BLaER1 treated with 17β-estradiol and CSF1 and Interleukin-3, amounts not matched to agents 10 nM and 100 nM (cell line): ENCODE data around the gene EXOC6.

Source experiments
- H3K27ac ChIP-seq, 11 experiments: shearing (Covaris generic); formaldehyde crosslinking; 2 replicates each; pipeline ENCODE4 v1.8.1; 2022
- H3K27me3 ChIP-seq, 11 experiments: shearing (Covaris generic); formaldehyde crosslinking; 2 replicates each; pipeline ENCODE4 v1.8.1; 2022
- H3K36me3 ChIP-seq, 11 experiments: shearing (Covaris generic); formaldehyde crosslinking; 2 replicates each; pipeline ENCODE4 v1.8.1; 2022
- H3K4me1 ChIP-seq, 10 experiments: shearing (Covaris generic); formaldehyde crosslinking; 2 replicates each; pipeline ENCODE4 v1.8.1; 2022
- H3K4me2 ChIP-seq, 11 experiments: shearing (Covaris generic); formaldehyde crosslinking; 2 replicates each; pipeline ENCODE4 v1.8.1; 2022
- H3K4me3 ChIP-seq, 10 experiments: shearing (Covaris generic); formaldehyde crosslinking; 2 replicates each; pipeline ENCODE4 v1.8.1; 2022
- H3K9ac ChIP-seq, 11 experiments: shearing (Covaris generic); formaldehyde crosslinking; 2 replicates each; pipeline ENCODE4 v1.8.1; 2022
- H3K9me3 ChIP-seq, 11 experiments: shearing (Covaris generic); formaldehyde crosslinking; replicated peaks in 1 of 11; 2 replicates each; pipeline ENCODE4 v1.8.1; 2022
- H4K20me1 ChIP-seq, 11 experiments: shearing (Covaris generic); formaldehyde crosslinking; 2 replicates each; pipeline ENCODE4 v1.8.1; 2022
- Cebpa-rat ChIP-seq, 11 experiments: shearing (Covaris generic); IDR thresholded peaks; 2 replicates each; pipeline ENCODE4 v1.8.1; 2022

EXOC6 gene

GRCh38 chr10:92813979-92814378 is 34.3 kb upstream of the EXOC6 start:
- Histone ChIP-seq H3K9me3 (no peaks in the 10 kb centered on the region), H3K36me3 (no peaks in the 10 kb centered on the region), H3K4me3 (no peak overlapping the region), H3K27ac (no peak overlapping the region), H4K20me1 (no peaks in the 10 kb centered on the region), H3K4me1 (peaks cover 0 to 12% (median 3%) of the 10 kb centered on the region in 10 experiments; a peak in 6 of 20 replicates), H3K9ac (no peak overlapping the region), H3K27me3 (no peaks in the 10 kb centered on the region), H3K4me2 (no peak overlapping the region)
- TF ChIP-seq Cebpa-rat (IDR thresholded peaks at IDR 0.05) = no peak

DNA sequence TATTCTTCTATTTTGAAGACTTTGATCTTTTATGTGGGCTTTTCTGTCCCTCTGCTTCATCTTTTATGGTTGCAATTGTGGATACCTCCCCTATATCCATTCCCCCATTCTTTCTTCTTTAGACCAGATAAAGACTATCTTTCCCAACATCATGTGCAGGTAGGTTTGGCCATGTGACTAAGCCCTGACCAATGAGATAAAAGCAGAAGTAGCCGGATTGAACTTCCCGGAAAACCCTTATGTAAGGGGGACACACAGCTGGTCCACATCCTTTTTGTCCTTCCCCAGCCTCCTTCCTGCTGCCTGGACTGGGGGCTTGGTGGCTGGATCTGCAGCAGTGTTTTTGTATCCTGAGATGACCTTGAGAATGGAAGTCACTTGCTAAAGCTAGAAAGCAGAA is 33.5 kb upstream of the EXOC6 start:
- Histone ChIP-seq H3K4me2 (no peak overlapping the region), H3K27me3 (no peaks in the 10 kb centered on the region), H3K27ac (no peak overlapping the region), H3K9me3 (no peaks in the 10 kb centered on the region), H3K36me3 (no peaks in the 10 kb centered on the region), H4K20me1 (no peaks in the 10 kb centered on the region), H3K4me3 (no peak overlapping the region), H3K4me1 (peaks cover 0 to 6% (median 0%) of the 10 kb centered on the region in 10 experiments; a peak in 4 of 20 replicates), H3K9ac (no peak overlapping the region)
- no peak for TF ChIP-seq Cebpa-rat (IDR thresholded peaks at IDR 0.05)

GRCh38 chr10:92816091-92816531 is 32.2 kb upstream of the EXOC6 start:
- Histone ChIP-seq H3K4me1 (peaks cover 0 to 7% (median 0%) of the 10 kb centered on the region in 10 experiments; a peak in 1 of 20 replicates), H4K20me1 (no peaks in the 10 kb centered on the region), H3K4me3 (no peak overlapping the region), H3K36me3 (no peaks in the 10 kb centered on the region), H3K27me3 (no peaks in the 10 kb centered on the region), H3K9me3 (peaks cover 0 to 5% (median 1%) of the 10 kb centered on the region in 11 experiments; a peak in 7 of 22 replicates), H3K9ac (no peak overlapping the region), H3K27ac (no peak overlapping the region), H3K4me2 (no peak overlapping the region)
- TF ChIP-seq Cebpa-rat (IDR thresholded peaks at IDR 0.05) = no peak

GRCh38 chr10:92822060-92822634 is 26.2 kb upstream of the EXOC6 start:
- Histone ChIP-seq H3K36me3 (no peaks in the 10 kb centered on the region), H3K4me3 (no peak overlapping the region), H3K27me3 (no peaks in the 10 kb centered on the region), H3K9me3 (peaks cover 0 to 12% (median 6%) of the 10 kb centered on the region in 11 experiments; a peak in 8 of 22 replicates), H4K20me1 (no peaks in the 10 kb centered on the region), H3K4me1 (peaks cover 7 to 39% (median 20%) of the 10 kb centered on the region in 10 experiments; a peak in 18 of 20 replicates), H3K9ac (peak overlapping the region in 8 of 11 experiments; percentile 7 to 59 (median 40); a peak in 7 of 22 replicates), H3K27ac (peak overlapping the region; percentile 30 to 79 (median 72); a peak in 20 of 22 replicates), H3K4me2 (peak overlapping the region in 10 of 11 experiments; percentile 32 to 87 (median 66); a peak in 20 of 22 replicates)
- no peak for TF ChIP-seq Cebpa-rat (IDR thresholded peaks at IDR 0.05)

GRCh38 chr10:92822964-92823363 is 25.4 kb upstream of the EXOC6 start:
- Histone ChIP-seq H3K36me3 (no peaks in the 10 kb centered on the region), H3K9me3 (peaks cover 0 to 12% (median 6%) of the 10 kb centered on the region in 11 experiments; a peak in 8 of 22 replicates), H3K27me3 (no peaks in the 10 kb centered on the region), H3K4me2 (peak overlapping the region in 7 of 11 experiments; percentile 41 to 87 (median 73); a peak in 14 of 22 replicates), H3K4me3 (no peak overlapping the region), H4K20me1 (no peaks in the 10 kb centered on the region), H3K4me1 (peaks cover 7 to 39% (median 20%) of the 10 kb centered on the region in 10 experiments; a peak in 18 of 20 replicates), H3K9ac (peak overlapping the region in 1 of 11 experiments; percentile 59; a peak in 2 of 22 replicates), H3K27ac (peak overlapping the region in 8 of 11 experiments; percentile 52 to 79 (median 73); a peak in 11 of 22 replicates)
- no peak for TF ChIP-seq Cebpa-rat (IDR thresholded peaks at IDR 0.05)

DNA sequence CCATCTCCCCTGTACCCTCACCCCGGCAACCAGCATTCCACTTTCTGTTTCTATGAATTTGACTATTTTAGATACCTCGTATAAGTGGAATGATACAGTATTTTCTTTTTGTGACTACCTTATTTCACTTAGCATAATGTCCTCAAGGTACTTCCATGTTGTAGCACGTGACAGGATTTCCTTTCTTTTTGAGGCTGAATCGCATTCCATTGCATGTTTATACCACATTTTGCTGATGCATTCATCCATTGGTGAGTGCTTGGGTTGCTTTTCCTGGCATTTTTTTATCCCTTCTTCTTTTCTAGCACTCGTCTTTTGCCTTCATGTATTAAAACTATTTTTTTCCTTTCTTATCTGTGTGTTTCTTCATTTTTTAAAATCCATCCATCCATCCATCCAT is 22.3 kb upstream of the EXOC6 start:
- no peaks in the 10 kb centered on the region for H3K27me3 ChIP-seq
- no peak overlapping the region for H3K9ac ChIP-seq
- H3K9me3 ChIP-seq = peaks cover 0 to 7% (median 5%) of the 10 kb centered on the region in 11 experiments; a peak in 8 of 22 replicates
- no peak overlapping the region for H3K27ac ChIP-seq
- no peak for TF ChIP-seq Cebpa-rat (IDR thresholded peaks at IDR 0.05)
- H4K20me1 ChIP-seq = no peaks in the 10 kb centered on the region
- peak overlapping the region in 6 of 11 experiments; percentile 3 to 51 (median 16); a peak in 6 of 22 replicates for H3K4me2 ChIP-seq
- no peak overlapping the region for H3K4me3 ChIP-seq
- peaks cover 13 to 43% (median 26%) of the 10 kb centered on the region in 10 experiments for H3K4me1 ChIP-seq
- no peaks in the 10 kb centered on the region for H3K36me3 ChIP-seq

DNA sequence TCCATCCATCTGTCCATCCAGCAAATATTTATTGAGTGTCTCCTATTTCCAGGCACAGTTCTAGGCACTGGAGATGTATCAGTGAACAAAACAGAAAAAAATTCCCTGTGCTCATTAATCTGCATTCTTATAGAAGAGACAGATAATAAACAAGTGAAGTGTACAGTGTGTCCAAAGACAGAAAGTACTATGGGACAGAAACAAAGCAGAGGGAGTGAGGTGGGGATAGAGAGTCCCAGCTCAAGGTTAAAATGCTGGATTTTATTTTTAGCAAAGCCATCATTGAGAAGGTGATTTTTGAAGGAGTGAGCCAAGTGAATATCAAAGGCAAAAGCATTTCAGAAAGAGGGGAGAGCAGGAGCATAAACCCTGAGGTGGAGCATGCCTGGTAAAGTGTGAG is 21.8 kb upstream of the EXOC6 start:
- H3K4me1 ChIP-seq = peaks cover 17 to 44% (median 29%) of the 10 kb centered on the region in 10 experiments
- TF ChIP-seq Cebpa-rat (IDR thresholded peaks at IDR 0.05) = no peak
- H3K27me3 ChIP-seq = no peaks in the 10 kb centered on the region
- H3K27ac ChIP-seq = no peak overlapping the region
- H3K36me3 ChIP-seq = no peaks in the 10 kb centered on the region
- H3K4me2 ChIP-seq = peak overlapping the region in 6 of 11 experiments; percentile 3 to 51 (median 16); a peak in 6 of 22 replicates
- no peak overlapping the region for H3K4me3 ChIP-seq
- H4K20me1 ChIP-seq = no peaks in the 10 kb centered on the region
- no peak overlapping the region for H3K9ac ChIP-seq
- peaks cover 0 to 2% (median 1%) of the 10 kb centered on the region in 11 experiments; a peak in 8 of 22 replicates for H3K9me3 ChIP-seq

- no peak overlapping the region for H3K4me3 ChIP-seq
- no peak for TF ChIP-seq Cebpa-rat (IDR thresholded peaks at IDR 0.05)
- H3K9me3 ChIP-seq = no peaks in the 10 kb centered on the region
- H3K27me3 ChIP-seq = no peaks in the 10 kb centered on the region
- no peak overlapping the region for H3K27ac ChIP-seq
- no peak overlapping the region for H3K4me2 ChIP-seq
- no peaks in the 10 kb centered on the region for H4K20me1 ChIP-seq
- no peaks in the 10 kb centered on the region for H3K36me3 ChIP-seq
- no peak overlapping the region for H3K9ac ChIP-seq
- H3K4me1 ChIP-seq = peaks cover 12 to 35% (median 18%) of the 10 kb centered on the region in 10 experiments
These were observed 19.1 kb upstream of the EXOC6 start for GRCh38 chr10:92829042-92829785.

GRCh38 chr10:92829786-92830377 is 18.4 kb upstream of the EXOC6 start:
- peaks cover 12 to 35% (median 18%) of the 10 kb centered on the region in 10 experiments for H3K4me1 ChIP-seq
- no peaks in the 10 kb centered on the region for H3K9me3 ChIP-seq
- H3K36me3 ChIP-seq = no peaks in the 10 kb centered on the region
- no peak for TF ChIP-seq Cebpa-rat (IDR thresholded peaks at IDR 0.05)
- no peaks in the 10 kb centered on the region for H3K27me3 ChIP-seq
- H4K20me1 ChIP-seq = no peaks in the 10 kb centered on the region
- H3K27ac ChIP-seq = no peak overlapping the region; a peak in 1 of 22 replicates
- H3K9ac ChIP-seq = no peak overlapping the region
- no peak overlapping the region for H3K4me3 ChIP-seq
- no peak overlapping the region for H3K4me2 ChIP-seq
